ENCODE data around the gene USP22. TPM values are rescaled to one million over a fixed set of nuclear protein-coding genes. Genes with fewer than 3 reads are reported as not detected.

Gene USP22
- total and polyA plus RNA-seq, 10 of the 15 experiments (the other 5 are each of a cell fraction or from before 2014, with no cell fraction given): 10.8 to 218 (median 98.8) TPM

DNA sequence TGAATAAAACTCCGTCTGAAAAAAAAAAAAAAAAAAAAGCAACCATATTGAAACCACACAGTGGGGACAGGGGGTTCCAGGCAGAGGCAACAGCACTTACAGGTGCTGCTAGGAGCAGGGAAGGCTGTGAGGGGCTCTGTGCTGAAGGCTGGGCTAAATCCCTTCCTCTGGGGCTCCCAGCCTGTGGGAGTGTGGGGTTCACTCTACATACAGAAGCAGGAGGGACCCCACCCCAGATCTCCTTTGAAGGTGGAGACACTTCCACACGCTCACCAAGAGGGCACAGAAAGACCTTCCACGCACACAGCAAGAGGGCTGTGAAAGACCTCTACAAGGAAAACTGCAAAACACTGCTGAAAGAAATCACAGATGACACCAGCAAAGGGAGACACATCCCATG, 53.9 kb downstream of the USP22 start:
- BruUV-seq (replicated peaks): no TSS peak
- no peak for ATAC-seq
- in situ Hi-C loops (cut with MboI): no loop called here
- Histone ChIP-seq H3K79me2 (ENCODE audit: control insufficient read depth, insufficient read depth, low read length) (no peaks in the 10 kb centered on the region), H3K27me3 (replicated peaks in 1 of 2; ENCODE audit: control insufficient read depth in 2 of 2, insufficient read depth in 2 of 2, low read length in 1 of 2) (no peaks in the 10 kb centered on the region; a peak in 1 of 4 replicates), H3K27ac (ENCODE audit: control insufficient read depth, insufficient read depth) (no peak overlapping the region), H4K20me1 (ENCODE audit: control insufficient read depth, insufficient read depth) (no peaks in the 10 kb centered on the region), H3K4me3 (no peak overlapping the region), H3K4me1 (ENCODE audit: control insufficient read depth, insufficient read depth, low read length) (no peaks in the 10 kb centered on the region), H3K9me3 (replicated peaks; ENCODE audit: control insufficient read depth, insufficient read depth, low read length) (no peaks in the 10 kb centered on the region), H3K36me3 (ENCODE audit: control insufficient read depth in 2 of 2, insufficient read depth in 2 of 2, low read length in 1 of 2) (no peaks in the 10 kb centered on the region), H3K4me2 (ENCODE audit: control insufficient read depth, insufficient read depth) (no peak overlapping the region), H3K9ac (ENCODE audit: control insufficient read depth, insufficient read depth, low read length) (no peak overlapping the region), H2AFZ (ENCODE audit: control insufficient read depth, low read depth, low read length) (no peak overlapping the region)
- ChIA-PET CTCF (no interaction called here), SMC1A (ENCODE audit: uncharacterized antibody, unreplicated experiment) (no interaction called here), RAD21 (ENCODE audit: unreplicated experiment) (no interaction called here), POLR2A (no interaction called here)
- no peak for DNase-seq (ENCODE audit: low read depth, low spot score)
- 14% methylated on average over 3 of the region's 3 CpGs for WGBS (ENCODE audit: insufficient coverage, insufficient replicate concordance, low lambda C conversion rate, missing lambda C conversion rate)
- intact Hi-C loops (cut with micrococcal nuclease; ENCODE audit: unreplicated experiment): no loop called here
- FAIRE-seq: no peak
- no peak for TF ChIP-seq POLR2A (IDR thresholded peaks at IDR 0.05; ENCODE audit: low read depth, low read length)
- TF ChIP-seq PAX8 (IDR thresholded peaks at IDR 0.05): no peak
- no peak for TF ChIP-seq PAX5 (IDR thresholded peaks at IDR 0.05; ENCODE audit: borderline replicate concordance, low read depth, low read length)
- TF ChIP-seq BRCA1 (IDR thresholded peaks at IDR 0.05; ENCODE audit: low read depth, low read length): no peak
- TF ChIP-seq FOXK2 (IDR thresholded peaks at IDR 0.05): no peak
- TF ChIP-seq PKNOX1 (IDR thresholded peaks at IDR 0.05): no peak
- no peak for TF ChIP-seq MYB (IDR thresholded peaks at IDR 0.05; ENCODE audit: borderline replicate concordance, low read depth, low read length)
- TF ChIP-seq, protein P1, sequence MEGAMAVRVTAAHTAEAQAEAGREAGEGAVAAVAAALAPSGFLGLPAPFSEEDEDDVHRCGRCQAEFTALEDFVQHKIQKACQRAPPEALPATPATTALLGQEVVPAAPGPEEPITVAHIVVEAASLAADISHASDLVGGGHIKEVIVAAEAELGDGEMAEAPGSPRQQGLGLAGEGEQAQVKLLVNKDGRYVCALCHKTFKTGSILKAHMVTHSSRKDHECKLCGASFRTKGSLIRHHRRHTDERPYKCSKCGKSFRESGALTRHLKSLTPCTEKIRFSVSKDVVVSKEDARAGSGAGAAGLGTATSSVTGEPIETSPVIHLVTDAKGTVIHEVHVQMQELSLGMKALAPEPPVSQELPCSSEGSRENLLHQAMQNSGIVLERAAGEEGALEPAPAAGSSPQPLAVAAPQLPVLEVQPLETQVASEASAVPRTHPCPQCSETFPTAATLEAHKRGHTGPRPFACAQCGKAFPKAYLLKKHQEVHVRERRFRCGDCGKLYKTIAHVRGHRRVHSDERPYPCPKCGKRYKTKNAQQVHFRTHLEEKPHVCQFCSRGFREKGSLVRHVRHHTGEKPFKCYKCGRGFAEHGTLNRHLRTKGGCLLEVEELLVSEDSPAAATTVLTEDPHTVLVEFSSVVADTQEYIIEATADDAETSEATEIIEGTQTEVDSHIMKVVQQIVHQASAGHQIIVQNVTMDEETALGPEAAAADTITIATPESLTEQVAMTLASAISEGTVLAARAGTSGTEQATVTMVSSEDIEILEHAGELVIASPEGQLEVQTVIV (IDR thresholded peaks at IDR 0.05; ENCODE audit: borderline replicate concordance, partially characterized antibody): no peak
- TF ChIP-seq GABPA (IDR thresholded peaks at IDR 0.05; ENCODE audit: low read depth): no peak
- TF ChIP-seq NRF1 (conservative IDR thresholded peaks at IDR 0.05; ENCODE audit: low read depth, low read length): no peak
- no peak for TF ChIP-seq GATAD2B (conservative IDR thresholded peaks at IDR 0.05; ENCODE audit: low read depth)
- no peak for TF ChIP-seq SIN3A (IDR thresholded peaks at IDR 0.05; ENCODE audit: low read depth, low read length)
- TF ChIP-seq NR2F1 (conservative IDR thresholded peaks at IDR 0.05): no peak
- TF ChIP-seq TCF12 (IDR thresholded peaks at IDR 0.05; ENCODE audit: low read depth, low read length): no peak
- TF ChIP-seq ASH2L (IDR thresholded peaks at IDR 0.05; ENCODE audit: borderline replicate concordance, low read depth): no peak
- TF ChIP-seq RB1 (IDR thresholded peaks at IDR 0.05; ENCODE audit: borderline replicate concordance): no peak
- TF ChIP-seq CREM (IDR thresholded peaks at IDR 0.05; ENCODE audit: low read depth): no peak
- TF ChIP-seq TCF7 (IDR thresholded peaks at IDR 0.05; ENCODE audit: borderline replicate concordance): no peak
- no peak for TF ChIP-seq NR2C1 (IDR thresholded peaks at IDR 0.05)
- no peak for TF ChIP-seq ETV6 (conservative IDR thresholded peaks at IDR 0.05 in 1 of 2, IDR thresholded peaks at IDR 0.05 in 1 of 2; ENCODE audit: borderline replicate concordance in 1 of 2, low read depth in 1 of 2)
